ENCODE data around the gene RNF144B.
"Not testable (repeated sequence)": the region's sequence is repeated elsewhere in the genome, so short reads cannot be mapped to it uniquely, and the experiment has no call there.

Gene RNF144B
- 1.5 to 4.2 (median 2.4) reads per million in 4 experiments for total RNA-seq

- DNase-seq, result peak; percentile 30
Measured at GRCh38 chr6:18387061-18387721, at the start of gene RNF144B. Gene RNF144B, plus strand, starts transcription at chr6:18387350. Its CDS starts 12,185 bp downstream, at chr6:18399535.

DNA sequence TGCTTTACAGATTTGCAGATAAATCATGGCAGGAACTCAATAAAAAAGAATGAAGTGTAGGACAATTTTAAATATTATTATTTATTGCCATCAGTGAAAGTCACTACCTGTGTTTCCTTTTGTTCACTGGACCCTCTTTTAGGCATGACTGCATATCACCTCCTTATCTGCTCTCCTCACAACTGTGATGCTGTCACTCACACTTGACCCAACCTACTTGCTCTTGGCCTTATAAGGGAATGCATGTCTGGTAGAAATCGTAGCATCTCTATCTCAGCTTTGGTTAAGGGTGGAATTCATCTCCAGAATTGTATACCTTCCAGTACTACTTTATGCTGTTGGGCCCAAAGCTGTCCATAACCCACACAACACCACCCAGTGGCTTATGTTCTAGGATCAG, 47.6 kb upstream of the RNF144B start:
- no peak for DNase-seq

DNA sequence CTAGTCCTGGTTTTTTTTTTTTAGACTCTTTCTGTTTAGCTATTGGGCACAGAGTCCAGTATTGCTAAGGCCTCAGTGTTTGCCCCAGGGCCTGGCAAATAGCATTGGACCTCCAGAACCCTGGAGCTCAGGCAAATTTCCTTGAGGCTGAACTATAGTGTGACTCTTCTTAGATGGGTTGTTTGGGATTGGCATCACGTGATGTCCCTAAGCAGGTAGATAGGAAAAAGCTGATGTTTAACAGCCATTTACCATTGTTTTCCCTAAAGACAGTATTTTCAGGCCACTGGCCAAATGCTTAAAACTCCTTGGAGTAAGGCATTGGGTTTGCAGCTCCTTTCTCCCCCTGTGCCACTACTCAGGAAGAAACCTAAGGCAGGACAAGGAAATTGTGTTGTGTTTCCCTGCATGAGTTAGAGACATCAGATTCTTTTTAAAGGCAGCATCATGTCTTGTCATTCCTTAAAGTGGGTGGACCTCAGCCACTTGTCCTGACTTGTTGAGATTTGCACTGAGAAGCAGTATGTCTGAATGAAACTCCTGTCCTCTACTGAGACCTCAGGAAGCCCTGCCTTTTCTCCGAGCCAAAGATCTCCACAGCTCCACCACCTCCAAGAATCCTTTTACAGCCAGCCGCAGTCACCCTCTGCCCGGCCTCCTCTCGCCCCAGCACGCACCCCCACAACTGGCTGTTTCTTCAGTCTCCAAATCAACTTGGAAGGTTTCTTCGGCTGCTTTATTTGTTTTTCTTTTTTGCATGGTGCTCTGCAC, 46.2 kb upstream of the RNF144B start:
- DNase-seq, result no peak

DNA sequence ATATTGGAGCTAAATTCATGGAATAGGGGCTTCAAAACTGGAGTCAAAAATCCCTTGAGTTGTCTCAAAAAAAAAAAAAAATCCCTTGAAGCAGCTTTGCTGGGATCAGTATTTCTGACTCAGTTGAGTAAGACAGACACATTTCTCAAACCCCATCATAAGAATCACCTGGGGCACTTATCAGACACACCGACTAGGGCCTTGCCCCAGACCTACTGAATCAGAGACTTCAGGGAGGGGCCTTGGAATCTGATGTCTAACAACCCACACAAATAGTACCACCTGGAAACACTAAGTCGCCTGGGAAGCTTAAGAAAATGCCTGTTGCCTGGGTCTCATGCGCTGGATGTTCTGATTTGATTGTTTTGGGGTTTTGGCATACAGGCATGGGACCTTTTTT, 44.9 kb upstream of the RNF144B start:
- DNase-seq, result no peak

GRCh38 chr6:18343741-18344140, 43.4 kb upstream of the RNF144B start:
- no peak for DNase-seq

DNA sequence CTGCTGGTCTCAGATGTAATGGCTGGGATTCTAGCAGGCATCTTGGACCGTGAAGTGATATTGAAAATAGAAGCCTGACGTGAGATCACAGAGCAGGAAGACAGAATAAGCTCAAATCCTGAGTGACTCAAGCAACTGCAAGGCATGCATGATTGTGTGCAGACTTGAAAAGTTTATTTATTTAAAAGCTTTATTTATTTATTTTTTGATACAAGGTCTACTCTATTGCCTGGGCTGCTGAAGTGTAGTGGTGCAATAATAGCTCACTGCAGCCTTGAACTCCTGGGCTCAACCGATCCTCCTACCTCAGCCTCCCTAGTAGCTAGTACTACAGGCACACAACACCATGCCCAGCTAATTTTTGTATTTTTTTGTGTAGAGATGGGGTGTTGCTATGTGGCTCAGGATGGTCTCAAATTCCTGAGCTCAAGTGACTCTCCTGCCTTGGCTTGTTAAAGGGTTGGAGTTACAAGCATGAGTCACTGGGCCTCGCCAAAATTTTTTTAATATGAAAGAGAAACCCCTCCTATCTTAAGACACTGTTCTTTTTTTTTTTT, 40.1 kb upstream of the RNF144B start:
- DNase-seq, result no peak

GRCh38 chr6:18347866-18348265, 39.3 kb upstream of the RNF144B start:
- DNase-seq, result no peak

DNA sequence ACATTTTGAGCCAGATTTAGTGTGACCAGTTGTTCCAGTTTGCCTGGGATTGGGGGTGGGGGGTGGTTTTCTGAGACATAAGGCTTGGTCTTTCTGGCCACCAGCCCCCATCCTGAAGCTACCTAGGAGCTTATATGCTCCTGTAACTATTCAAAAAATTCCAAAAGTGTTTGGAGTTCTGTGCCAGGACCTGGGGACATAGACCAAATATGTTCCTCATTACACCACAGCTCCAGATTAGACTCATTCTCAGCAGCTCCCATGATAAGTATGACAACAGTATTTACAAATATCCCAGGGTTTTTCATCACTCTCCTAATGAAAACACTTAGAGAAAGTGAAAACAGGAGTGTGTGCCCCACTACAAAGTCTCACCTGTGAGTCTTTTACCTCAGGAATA, 37.8 kb upstream of the RNF144B start:
- no peak for DNase-seq

- DNase-seq, result no peak
Measured at GRCh38 chr6:18350271-18350670, 36.9 kb upstream of the RNF144B start.

- no peak for DNase-seq
Measured at GRCh38 chr6:18350712-18351111, 36.4 kb upstream of the RNF144B start.

- DNase-seq, result no peak
Measured at GRCh38 chr6:18352001-18352400, 35.1 kb upstream of the RNF144B start.

- DNase-seq, result no peak
Measured at GRCh38 chr6:18352842-18353241, 34.3 kb upstream of the RNF144B start.

DNA sequence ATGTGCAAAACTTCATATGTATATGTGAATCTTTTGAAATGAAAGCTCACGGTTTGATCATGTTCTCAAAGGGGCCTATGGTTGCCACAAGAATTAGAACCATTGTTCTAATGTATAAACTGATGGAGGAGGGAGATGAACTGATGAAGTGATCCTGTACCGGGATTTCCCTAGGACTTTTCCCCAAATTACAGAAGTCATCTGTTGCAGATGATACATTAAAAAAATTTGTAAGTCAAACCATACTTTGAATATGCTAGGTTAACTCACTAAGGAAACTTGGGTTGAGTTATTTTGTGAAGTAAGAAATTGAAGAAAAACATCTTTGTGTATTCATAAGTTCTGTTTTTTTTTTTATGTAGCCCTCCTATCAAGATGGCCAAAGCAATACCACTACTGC, 33.9 kb upstream of the RNF144B start:
- DNase-seq, result no peak

GRCh38 chr6:18357546-18357945, 29.6 kb upstream of the RNF144B start:
- not testable (repeated sequence) for DNase-seq

DNA sequence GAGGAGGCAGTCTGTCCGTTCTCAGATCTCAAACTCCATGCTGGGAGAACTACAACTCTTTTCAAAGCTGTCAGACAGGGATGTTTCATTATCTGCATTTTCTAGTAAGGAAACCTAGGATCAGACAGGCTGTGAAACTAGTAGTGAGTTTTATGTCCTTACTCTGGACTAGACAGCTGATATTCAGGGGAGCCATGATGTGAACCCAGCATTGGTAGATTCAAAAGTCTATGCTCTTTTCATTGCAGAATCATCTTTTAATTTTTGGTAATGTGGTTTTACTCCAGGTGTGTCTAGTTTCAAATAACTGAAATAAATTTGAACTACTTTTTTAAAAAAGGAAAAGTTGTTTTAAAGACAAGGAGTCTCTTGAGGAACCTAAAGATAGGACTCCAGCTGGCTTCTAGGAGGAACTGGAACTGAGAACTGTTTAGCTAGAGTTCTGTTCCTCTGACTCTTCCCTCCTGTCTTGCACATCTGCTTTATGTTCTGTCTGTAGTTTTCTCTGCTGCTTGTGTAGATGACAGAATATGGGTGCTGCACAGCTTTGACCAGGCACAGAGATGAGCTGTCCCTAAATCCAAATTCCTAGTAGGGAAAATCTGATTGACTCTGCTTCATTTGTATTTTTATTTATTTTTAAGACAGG, 27.8 kb upstream of the RNF144B start:
- DNase-seq, result no peak

GRCh38 chr6:18360188-18360587, 27.0 kb upstream of the RNF144B start:
- DNase-seq, result no peak

DNA sequence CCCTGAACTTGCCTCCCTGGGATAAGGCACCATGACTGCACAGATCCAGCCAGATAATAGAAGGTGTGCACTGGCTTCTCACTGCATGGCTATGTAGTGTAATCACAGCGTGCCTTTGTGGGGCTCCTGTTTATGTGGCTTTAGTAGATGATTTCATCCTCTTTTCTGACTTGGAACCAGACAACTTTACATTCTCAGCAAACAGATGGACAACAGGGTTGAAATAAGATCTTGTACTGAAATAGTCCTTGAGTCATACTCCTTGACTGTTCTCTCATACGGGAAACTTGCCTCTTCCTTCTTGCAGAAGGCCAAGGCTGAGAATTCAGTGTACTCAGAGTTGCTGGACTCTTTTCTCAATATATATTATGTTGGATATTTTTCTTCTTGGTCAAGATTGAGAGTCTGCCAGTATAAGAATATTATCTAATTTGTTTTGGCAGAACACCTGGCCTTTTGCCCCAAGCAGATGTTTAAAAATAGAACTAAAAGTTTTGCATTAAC, 25.0 kb upstream of the RNF144B start:
- DNase-seq, result no peak

DNA sequence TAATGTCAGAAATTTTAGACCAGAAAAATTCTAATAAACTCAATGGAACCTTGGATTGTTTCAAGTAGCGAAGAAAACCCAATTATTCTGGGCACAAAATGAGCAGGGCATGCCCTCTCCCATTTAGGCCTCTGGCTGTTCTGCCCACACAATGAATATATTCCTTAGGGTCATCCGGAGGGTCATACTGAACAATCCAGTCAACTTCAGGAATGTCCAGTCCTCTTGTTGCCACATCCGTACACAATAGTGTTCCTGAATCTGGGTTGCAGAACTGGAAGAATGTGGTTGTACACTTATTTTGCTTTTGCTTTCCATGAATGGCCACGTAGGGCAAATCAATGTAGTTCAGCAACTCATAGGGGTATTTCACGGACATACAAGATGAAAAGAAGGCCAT, 23.4 kb upstream of the RNF144B start:
- DNase-seq, result no peak

- not testable (repeated sequence) for DNase-seq
Measured at GRCh38 chr6:18364561-18364960, 22.6 kb upstream of the RNF144B start.

DNA sequence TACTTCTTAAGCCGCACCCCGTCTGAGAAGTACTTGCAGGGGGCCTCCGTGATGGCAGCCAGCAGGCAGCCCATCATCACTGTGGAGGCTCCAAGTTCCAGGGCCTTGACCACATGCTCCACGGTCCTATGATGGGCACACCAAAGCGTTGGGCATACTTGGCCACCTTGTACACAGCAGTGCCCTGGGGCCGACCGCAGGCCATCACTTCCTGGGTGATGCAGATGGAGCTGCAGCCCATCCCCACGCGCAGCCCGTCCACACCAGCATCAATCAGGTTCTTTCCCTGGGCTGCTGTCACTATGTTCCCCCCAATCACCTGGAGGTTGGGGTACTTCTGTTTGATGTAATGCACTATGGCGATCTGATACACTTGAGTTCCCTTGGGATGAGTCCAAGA, 19.8 kb upstream of the RNF144B start:
- DNase-seq, result no peak

- DNase-seq, result no peak
Measured at GRCh38 chr6:18368277-18369105, 18.7 kb upstream of the RNF144B start.

DNA sequence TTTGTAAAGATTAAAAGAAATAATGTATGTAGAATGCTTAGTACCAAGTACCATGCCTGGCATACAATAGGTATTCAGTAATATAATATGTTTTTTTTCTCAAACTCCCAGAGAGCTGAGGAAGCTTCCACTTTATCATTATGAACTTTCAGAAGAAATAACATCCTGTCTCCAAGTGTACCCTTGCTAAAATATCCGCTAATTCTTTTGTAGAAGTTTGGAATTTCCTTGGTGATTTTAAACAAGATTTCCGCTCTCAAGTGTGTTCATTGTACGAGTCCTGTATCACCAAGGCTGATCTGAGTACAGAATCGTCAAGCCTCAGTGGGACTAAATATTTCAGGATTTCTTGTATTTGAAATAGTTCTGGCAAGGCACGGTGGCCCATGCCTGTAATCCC, 16.1 kb upstream of the RNF144B start:
- DNase-seq, result no peak

Data from effector CD8-positive, alpha-beta T cell (primary cell).